ENCODE data around the gene CASP8. TPM values are rescaled to one million over a fixed set of nuclear protein-coding genes. Genes with fewer than 3 reads are reported as not detected.
A peak's percentile ranks its signal among the peaks of the same experiment; 100 is the strongest.

The CASP8 gene
- total and polyA plus RNA-seq, 2 of the 13 experiments (the other 11 are each of a cell fraction or from before 2014, with no cell fraction given) = 25.0 to 52.8 TPM

GRCh38 chr2:201231781-201232466 lies 28.4 kb upstream of the CASP8 start (continued):
- no peak for TF ChIP-seq RBM39 (IDR thresholded peaks at IDR 0.05; ENCODE audit: low read depth, low read length, poor library complexity, severe bottlenecking)
- TF ChIP-seq PAXIP1 (CRISPR knock-in tag; conservative IDR thresholded peaks at IDR 0.05) = peak; percentile 72
- TF ChIP-seq SMYD3 (CRISPR knock-in tag; IDR thresholded peaks at IDR 0.05) = peak; percentile 76; the same call in 1 of the 2 replicates
- 0 out of 2 replicates have a peak, but pooled peaks have one; percentile 21 for TF ChIP-seq RXRA (CRISPR knock-in tag; IDR thresholded peaks at IDR 0.05)
- TF ChIP-seq POLR2G (IDR thresholded peaks at IDR 0.05; ENCODE audit: low read depth, low read length) = peak; percentile 85
- peak; percentile 66; the same call in 1 of the 2 replicates for TF ChIP-seq YEATS4 (CRISPR knock-in tag; IDR thresholded peaks at IDR 0.05; ENCODE audit: borderline replicate concordance)
- no peak for TF ChIP-seq SMARCC2 (IDR thresholded peaks at IDR 0.05)
- TF ChIP-seq TIGD3 (CRISPR knock-in tag; IDR thresholded peaks at IDR 0.05; ENCODE audit: borderline replicate concordance) = no peak
- no peak for TF ChIP-seq NR3C1 (CRISPR knock-in tag; IDR thresholded peaks at IDR 0.05)
- TF ChIP-seq HMG20A (CRISPR knock-in tag; IDR thresholded peaks at IDR 0.05; ENCODE audit: borderline replicate concordance) = no peak
- peak; percentile 92 for TF ChIP-seq ZBTB34 (CRISPR knock-in tag; IDR thresholded peaks at IDR 0.05)
- 0 out of 2 replicates have a peak, but pooled peaks have one; percentile 45 for TF ChIP-seq TEAD2 (CRISPR knock-in tag; IDR thresholded peaks at IDR 0.05)
- no peak for TF ChIP-seq ZSCAN30 (CRISPR knock-in tag; IDR thresholded peaks at IDR 0.05)
- TF ChIP-seq HNF4A (CRISPR knock-in tag; IDR thresholded peaks at IDR 0.05) = peak; percentile 80
- TF ChIP-seq ZNF784 (CRISPR knock-in tag; IDR thresholded peaks at IDR 0.05; ENCODE audit: borderline replicate concordance) = peak; percentile 92
- no peak for TF ChIP-seq ZNF530 (CRISPR knock-in tag; IDR thresholded peaks at IDR 0.05; ENCODE audit: low read depth)
- peak; percentile 56; the same call in 1 of the 2 replicates for TF ChIP-seq ZNF556 (CRISPR knock-in tag; IDR thresholded peaks at IDR 0.05; ENCODE audit: borderline replicate concordance)
- TF ChIP-seq ZNF670 (CRISPR knock-in tag; IDR thresholded peaks at IDR 0.05; ENCODE audit: borderline replicate concordance) = peak; percentile 26; the same call in 1 of the 2 replicates
- peak; percentile 58 for TF ChIP-seq DBP (CRISPR knock-in tag; IDR thresholded peaks at IDR 0.05; ENCODE audit: not compliant biosample characterization)
- TF ChIP-seq MYNN (CRISPR knock-in tag; IDR thresholded peaks at IDR 0.05; ENCODE audit: low read depth) = no peak
- no peak for TF ChIP-seq ZNF749 (CRISPR knock-in tag; IDR thresholded peaks at IDR 0.05; ENCODE audit: borderline replicate concordance)
- TF ChIP-seq NCOA2 (CRISPR knock-in tag; IDR thresholded peaks at IDR 0.05) = no peak

All from HepG2 (cell line).